ENCODE data around the gene GAL3ST2.
"Not testable (repeated sequence)": the region's sequence is repeated elsewhere in the genome, so short reads cannot be mapped to it uniquely, and the experiment has no call there.

The GAL3ST2 gene

GRCh38 chr2:241777170-241777685 lies 606 bp downstream of the GAL3ST2 start:
- no peak for TF ChIP-seq CTCF (IDR thresholded peaks at IDR 0.05; ENCODE audit: borderline replicate concordance, control extremely low read depth, extremely low read depth, insufficient read depth, missing control alignments)
- DNase-seq (ENCODE audit: low spot score): peak; percentile 27
- in situ Hi-C loops (cut with MboI; ENCODE audit: low sequenced_read_pairs, unreplicated experiment): no loop called here

GRCh38 chr2:241777686-241778627 lies 1.3 kb downstream of the GAL3ST2 start:
- DNase-seq (ENCODE audit: low spot score): peak; percentile 32
- in situ Hi-C loops (cut with MboI; ENCODE audit: low sequenced_read_pairs, unreplicated experiment): no loop called here
- no peak for TF ChIP-seq CTCF (IDR thresholded peaks at IDR 0.05; ENCODE audit: borderline replicate concordance, control extremely low read depth, extremely low read depth, insufficient read depth, missing control alignments)

GRCh38 chr2:241780939-241781569 lies 4.4 kb downstream of the GAL3ST2 start:
- DNase-seq (ENCODE audit: low spot score): no peak
- no peak for TF ChIP-seq CTCF (IDR thresholded peaks at IDR 0.05; ENCODE audit: borderline replicate concordance, control extremely low read depth, extremely low read depth, insufficient read depth, missing control alignments)
- in situ Hi-C loops (cut with MboI; ENCODE audit: low sequenced_read_pairs, unreplicated experiment): no loop called here

- DNase-seq (ENCODE audit: low spot score): not testable (repeated sequence)
Observed at GRCh38 chr2:241782053-241782452, 5.4 kb downstream of the GAL3ST2 start.

GRCh38 chr2:241788135-241788534 lies 11.5 kb downstream of the GAL3ST2 start:
- in situ Hi-C loops (cut with MboI; ENCODE audit: low sequenced_read_pairs, unreplicated experiment): no loop called here
- no peak for TF ChIP-seq CTCF (IDR thresholded peaks at IDR 0.05; ENCODE audit: borderline replicate concordance, control extremely low read depth, extremely low read depth, insufficient read depth, missing control alignments)
- DNase-seq (ENCODE audit: low spot score): no peak

More at GRCh38 chr2:241782053-241782452, 5.4 kb downstream of the GAL3ST2 start:
- in situ Hi-C loops (cut with MboI; ENCODE audit: low sequenced_read_pairs, unreplicated experiment): not testable (repeated sequence)

- in situ Hi-C loops (cut with MboI; ENCODE audit: low sequenced_read_pairs, unreplicated experiment): no loop called here
- no peak for TF ChIP-seq CTCF (IDR thresholded peaks at IDR 0.05; ENCODE audit: borderline replicate concordance, control extremely low read depth, extremely low read depth, insufficient read depth, missing control alignments)
- peak; percentile 36 for DNase-seq (ENCODE audit: low spot score)
Observed at GRCh38 chr2:241788572-241788971, 11.9 kb downstream of the GAL3ST2 start.

- in situ Hi-C loops (cut with MboI; ENCODE audit: low sequenced_read_pairs, unreplicated experiment); DNase-seq (ENCODE audit: low spot score): not testable (repeated sequence)
Observed at GRCh38 chr2:241791385-241791784, 14.8 kb downstream of the GAL3ST2 start.
